ENCODE measurements around the gene GPR180.
"Not testable (repeated sequence)": the region's sequence is repeated elsewhere in the genome, so short reads cannot be mapped to it uniquely, and the experiment has no call there.

GPR180 gene

DNA sequence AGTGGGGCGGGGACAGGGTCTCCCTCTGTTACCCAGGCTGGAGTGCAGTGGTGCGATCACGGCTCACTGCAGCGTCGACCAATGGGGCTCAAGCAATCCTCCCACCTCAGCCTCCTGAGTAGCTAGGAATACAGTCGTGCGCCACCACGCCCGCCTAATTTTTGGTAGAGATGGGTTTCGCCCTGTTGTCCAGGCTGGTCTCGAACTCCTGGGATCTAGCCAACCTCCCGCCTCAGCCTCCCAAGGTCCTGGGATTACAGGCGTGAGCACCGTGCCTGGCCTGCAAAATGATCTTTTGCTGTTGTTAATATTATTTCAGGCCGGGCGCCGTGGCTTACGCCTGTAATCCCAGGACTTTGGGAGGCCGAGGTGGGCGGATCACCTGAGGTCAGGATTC lies 5.1 kb upstream of the GPR180 start:
- no peak for DNase-seq (ENCODE audit: low read depth)

DNA sequence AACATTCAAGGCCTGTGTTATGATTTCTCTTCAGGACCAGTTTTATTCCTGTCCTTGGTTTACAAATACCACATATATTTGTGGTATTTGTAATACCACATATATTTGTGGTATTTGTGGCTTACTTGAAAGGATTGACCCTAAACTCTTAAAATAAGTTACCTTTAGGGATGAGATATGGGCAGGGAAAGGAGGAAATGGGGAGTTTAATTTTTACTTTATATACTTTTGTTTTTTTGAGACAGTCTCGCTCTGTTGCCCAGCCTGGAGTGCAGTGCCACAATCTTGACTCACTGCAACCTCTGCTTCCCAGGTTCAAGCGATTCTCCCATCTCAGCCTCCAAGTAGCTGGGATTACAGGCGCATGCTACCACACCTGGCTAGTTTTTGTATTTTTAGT lies 3.4 kb upstream of the GPR180 start:
- DNase-seq (ENCODE audit: low read depth) = no peak

- no peak for DNase-seq (ENCODE audit: low read depth)
These were observed 1.8 kb upstream of the GPR180 start for GRCh38 chr13:94599877-94600276.

- no peak for DNase-seq (ENCODE audit: low read depth)
These were observed 810 bp downstream of the GPR180 start for GRCh38 chr13:94602467-94602866.

- DNase-seq (ENCODE audit: low read depth) = no peak
These were observed 5.4 kb downstream of the GPR180 start for GRCh38 chr13:94607056-94607455.

GRCh38 chr13:94607939-94608338 lies 6.3 kb downstream of the GPR180 start:
- DNase-seq (ENCODE audit: low read depth) = no peak

GRCh38 chr13:94608586-94608985 lies 6.9 kb downstream of the GPR180 start:
- DNase-seq (ENCODE audit: low read depth) = no peak

DNA sequence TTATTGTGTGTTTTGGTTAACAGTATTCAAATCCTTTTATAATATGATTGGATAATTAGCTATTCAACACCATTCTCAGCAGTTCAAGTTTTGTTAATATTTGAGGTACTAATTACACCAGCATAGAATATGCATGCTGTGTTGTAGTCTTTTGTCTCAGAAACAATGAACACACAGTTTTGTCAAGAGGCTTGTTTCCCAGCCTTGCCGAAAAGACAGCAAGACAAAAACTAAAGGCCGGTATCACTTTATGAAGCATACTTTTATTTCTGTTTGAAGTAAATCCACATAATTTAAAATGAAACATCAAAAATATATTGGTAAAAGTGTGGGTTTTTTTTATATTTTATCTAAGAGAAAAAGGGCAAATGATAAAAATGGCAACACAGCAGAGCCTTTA lies 7.5 kb downstream of the GPR180 start:
- DNase-seq (ENCODE audit: low read depth) = no peak

- no peak for DNase-seq (ENCODE audit: low read depth)
These were observed 8.8 kb downstream of the GPR180 start for GRCh38 chr13:94610475-94610874.

DNA sequence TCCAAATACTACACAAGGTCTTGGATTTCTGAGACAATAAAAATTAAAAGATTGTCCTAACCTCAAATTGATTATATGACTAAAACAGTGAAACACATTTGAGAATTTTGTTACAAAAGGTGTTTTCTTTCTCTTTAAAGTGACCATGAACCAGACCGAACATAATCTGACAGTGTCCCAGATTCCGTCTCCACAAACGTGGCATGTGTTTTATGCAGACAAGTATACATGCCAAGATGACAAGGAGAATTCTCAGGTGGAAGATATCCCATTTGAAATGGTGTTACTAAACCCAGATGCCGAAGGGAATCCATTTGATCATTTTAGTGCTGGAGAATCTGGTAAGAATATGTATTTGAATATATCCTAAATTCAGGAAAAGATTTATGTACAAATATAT lies 10.4 kb downstream of the GPR180 start:
- DNase-seq (ENCODE audit: low read depth) = no peak

GRCh38 chr13:94613051-94613450 lies 11.4 kb downstream of the GPR180 start:
- no peak for DNase-seq (ENCODE audit: low read depth)

DNA sequence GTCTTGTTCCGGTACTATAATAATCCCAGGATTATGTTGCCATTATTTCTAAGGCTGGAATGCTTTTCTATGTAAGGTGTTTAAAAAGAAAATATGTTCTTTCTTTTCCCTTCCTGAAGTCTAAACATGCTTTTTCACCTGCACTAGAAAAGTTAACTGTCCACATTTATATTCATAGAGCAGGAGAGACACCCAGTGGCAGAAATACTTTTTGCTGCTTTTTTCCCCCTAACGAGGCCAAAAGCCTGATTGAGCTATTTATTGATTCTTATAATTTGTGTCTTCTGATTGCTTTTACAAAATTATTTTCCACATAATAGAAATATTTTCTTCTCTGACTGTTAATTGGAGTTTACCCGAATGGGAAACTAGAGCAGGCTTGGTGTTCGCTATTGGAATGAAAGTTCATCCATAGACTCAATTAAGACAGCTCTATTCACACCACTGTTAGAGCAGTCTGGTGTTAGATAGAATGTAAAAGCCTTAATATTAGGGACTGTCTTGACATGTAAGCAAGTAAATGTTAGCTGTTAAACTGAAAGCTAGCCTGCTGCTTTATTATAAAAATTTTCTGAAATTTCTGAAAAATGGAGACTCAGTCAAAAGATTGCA lies 15.8 kb downstream of the GPR180 start:
- DNase-seq (ENCODE audit: low read depth) = no peak

- no peak for DNase-seq (ENCODE audit: low read depth)
These were observed 18.7 kb downstream of the GPR180 start for GRCh38 chr13:94620286-94620896.

GRCh38 chr13:94622344-94622743 lies 20.7 kb downstream of the GPR180 start:
- no peak for DNase-seq (ENCODE audit: low read depth)

GRCh38 chr13:94623316-94623715 lies 21.7 kb downstream of the GPR180 start:
- no peak for DNase-seq (ENCODE audit: low read depth)

GRCh38 chr13:94630858-94631257 lies 29.2 kb downstream of the GPR180 start:
- no peak for DNase-seq (ENCODE audit: low read depth)

DNA sequence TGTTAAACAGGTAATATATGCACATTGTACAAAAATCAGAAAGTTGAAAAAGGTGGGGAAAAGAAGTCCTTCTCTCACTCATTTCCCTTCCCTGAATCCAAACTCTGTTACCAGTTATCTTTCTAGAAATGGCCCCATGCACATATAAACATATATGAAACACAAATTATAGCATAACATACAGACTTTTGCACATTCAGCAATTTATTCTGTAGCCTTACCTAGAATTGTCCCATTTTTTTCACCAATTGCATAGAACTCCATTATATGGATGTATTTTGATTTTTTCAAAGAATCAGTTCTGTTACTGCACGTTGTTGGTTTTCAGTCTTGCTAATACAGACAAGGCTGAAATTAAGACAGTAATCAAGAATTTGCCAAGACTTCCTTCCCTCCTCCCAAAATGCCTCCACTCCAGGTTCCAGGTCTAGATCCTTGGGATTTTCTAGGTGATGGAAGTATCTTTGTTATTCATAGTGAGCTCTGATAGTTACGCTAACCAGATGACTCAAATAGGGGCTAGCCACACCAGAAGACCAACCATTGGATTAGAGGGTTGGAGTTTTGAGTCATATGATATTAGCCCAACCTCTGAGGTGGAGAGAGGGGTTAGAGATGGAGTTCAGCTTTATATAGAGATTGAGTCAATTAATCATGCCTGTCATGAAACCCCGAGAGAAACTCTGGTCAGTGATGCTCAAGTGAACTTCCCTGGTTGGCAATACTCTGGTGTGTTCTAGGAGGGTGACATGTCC lies 30.7 kb downstream of the GPR180 start:
- no peak for DNase-seq (ENCODE audit: low read depth)

- DNase-seq (ENCODE audit: low read depth) = not testable (repeated sequence)
These were observed 34.4 kb downstream of the GPR180 start for GRCh38 chr13:94636096-94636495.

- DNase-seq (ENCODE audit: low read depth) = no peak
These were observed 35.4 kb downstream of the GPR180 start for GRCh38 chr13:94636942-94637578.

DNA sequence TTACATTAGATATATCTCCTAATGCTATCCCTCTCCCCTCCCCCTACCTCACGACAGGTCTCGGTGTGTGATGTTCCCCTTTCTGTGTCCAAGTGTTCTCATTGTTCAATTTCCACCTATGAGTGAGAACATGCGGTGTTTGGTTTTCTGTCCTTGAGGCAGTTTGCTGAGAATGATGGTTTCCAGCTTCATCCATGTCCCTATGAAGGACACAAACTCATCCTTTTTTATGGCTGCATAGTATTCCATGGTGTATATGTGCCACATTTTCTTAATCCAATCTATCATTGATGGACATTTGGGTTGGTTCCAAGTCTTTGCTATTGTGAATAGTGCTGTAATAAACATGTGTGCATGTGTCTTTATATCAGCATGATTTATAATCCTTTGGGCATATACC lies 36.0 kb downstream of the GPR180 start:
- not testable (repeated sequence) for DNase-seq (ENCODE audit: low read depth)

DNA sequence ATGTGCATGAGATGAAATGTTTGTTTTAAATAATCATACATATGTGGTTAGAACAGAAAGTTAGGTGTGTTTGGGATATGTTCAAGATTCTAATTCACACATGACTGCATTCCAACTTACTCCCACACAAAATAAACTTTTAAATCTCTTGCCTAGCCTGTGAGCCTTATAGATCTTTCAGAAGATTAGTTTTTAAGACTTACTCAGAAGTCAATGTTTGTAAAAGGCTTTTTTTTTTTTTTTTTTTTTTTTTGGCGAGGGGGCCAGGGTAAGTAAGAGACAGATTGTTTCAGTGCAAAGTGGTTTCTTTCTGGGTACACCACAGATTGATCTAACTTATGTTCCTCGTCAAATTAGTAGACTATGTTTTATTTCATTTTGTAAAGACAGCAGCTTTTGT lies 39.1 kb downstream of the GPR180 start:
- DNase-seq (ENCODE audit: low read depth) = no peak

DNA sequence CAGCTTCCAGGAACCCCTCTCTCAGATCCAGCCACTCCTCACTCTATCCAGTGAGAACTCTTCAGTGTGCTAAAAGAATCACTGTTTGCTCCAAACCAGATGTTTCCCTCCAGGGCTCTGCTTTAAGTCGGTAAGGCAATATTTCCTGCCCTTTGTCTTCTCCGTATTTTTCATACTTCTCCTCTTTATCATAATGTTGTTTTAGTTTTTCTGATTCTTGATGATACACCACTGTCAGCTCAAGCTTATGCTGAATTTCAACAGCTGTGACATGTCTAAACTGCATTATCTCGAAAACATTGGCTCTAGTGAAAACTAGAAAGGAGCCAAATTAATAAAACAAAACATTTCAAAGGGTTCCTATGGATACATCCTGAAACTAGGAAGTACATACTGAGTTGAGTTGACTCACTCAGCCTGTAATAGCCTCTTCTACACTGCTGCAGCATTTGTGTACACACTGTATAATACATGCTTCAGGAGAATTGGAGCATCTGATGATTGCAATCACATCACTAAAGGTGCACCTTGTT lies 39.8 kb downstream of the GPR180 start:
- no peak for DNase-seq (ENCODE audit: low read depth)

DNA sequence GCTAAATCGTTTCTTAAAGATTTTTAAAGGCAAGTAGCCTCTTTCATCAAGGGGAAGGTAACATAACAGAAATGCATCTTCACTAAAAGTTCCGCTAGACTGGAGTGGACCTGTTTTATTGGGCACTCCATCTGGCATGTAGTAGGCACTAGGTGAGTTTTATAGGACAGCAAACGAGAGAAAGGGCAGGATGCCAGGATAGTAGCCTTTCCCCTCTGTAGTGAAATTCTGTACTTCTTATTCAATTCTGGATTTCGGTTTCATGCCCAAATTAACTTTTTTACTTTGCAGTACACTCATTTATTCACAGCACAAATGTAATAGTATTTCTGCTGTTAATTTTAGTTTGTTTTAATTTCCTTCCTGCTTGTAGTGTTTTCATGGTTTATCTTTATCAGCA lies 45.2 kb downstream of the GPR180 start:
- no peak for DNase-seq (ENCODE audit: low read depth)

All from T follicular helper cell (primary cell).